ENCODE measurements around the gene AUH.
"Not testable (repeated sequence)": the region's sequence is repeated elsewhere in the genome, so short reads cannot be mapped to it uniquely, and the experiment has no call there.

AUH gene

GRCh38 chr9:91202736-91203283 lies 158.9 kb downstream of the AUH start:
- no peak for DNase-seq

DNA sequence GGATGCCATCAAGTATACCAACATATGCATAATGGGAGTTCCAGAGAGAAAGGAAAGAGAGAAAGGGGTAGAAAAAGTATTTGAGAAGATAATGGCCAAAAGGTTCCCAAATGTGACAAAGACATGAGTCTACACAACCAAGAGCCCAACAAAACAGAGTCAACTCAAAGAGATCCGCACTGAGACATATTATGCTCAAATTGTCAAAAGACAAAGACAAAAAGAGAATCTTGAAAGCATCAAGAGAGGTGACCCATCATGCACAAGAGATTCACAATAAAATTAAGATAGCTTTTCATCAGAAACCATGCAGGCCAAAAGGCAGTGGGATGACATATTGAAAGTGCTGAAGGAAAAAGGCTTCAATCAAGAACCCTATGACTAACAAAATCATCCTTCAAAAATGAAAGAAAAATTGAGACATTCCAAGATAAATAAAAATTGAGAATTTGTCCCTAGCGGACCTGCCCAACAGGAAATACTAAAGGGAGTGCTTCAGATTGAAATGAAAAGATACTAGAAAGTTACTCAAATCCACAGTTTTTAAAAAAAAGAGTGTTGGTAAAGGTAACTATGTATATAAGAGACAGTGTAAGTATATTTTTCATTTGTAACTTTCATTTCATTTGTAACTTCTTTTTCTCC lies 160.9 kb downstream of the AUH start:
- no peak for DNase-seq

GRCh38 chr9:91199739-91200497 lies 161.8 kb downstream of the AUH start:
- DNase-seq = no peak

DNA sequence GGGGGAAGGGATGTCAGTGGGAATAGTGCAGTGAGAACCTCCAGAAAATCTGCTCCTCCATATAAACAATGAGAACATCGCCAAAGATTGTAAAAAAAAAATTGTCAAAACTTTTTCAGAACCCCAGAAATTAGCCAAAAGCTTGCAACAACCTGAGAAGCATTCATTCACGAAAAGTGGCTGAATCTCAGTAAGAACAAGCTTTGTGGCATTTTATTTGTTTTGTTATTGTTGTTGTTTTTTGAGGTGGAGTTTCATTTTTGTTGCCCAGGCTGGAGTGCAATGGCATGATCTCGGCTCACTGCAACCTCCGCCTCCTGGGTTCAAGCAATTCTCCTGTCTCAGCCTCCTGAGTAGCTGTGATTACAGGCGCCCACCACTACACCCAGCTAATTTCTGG lies 162.8 kb downstream of the AUH start:
- DNase-seq = not testable (repeated sequence)

GRCh38 chr9:91198405-91198804 lies 163.3 kb downstream of the AUH start:
- no peak for DNase-seq

GRCh38 chr9:91197232-91198181 lies 164.2 kb downstream of the AUH start:
- no peak for DNase-seq

DNA sequence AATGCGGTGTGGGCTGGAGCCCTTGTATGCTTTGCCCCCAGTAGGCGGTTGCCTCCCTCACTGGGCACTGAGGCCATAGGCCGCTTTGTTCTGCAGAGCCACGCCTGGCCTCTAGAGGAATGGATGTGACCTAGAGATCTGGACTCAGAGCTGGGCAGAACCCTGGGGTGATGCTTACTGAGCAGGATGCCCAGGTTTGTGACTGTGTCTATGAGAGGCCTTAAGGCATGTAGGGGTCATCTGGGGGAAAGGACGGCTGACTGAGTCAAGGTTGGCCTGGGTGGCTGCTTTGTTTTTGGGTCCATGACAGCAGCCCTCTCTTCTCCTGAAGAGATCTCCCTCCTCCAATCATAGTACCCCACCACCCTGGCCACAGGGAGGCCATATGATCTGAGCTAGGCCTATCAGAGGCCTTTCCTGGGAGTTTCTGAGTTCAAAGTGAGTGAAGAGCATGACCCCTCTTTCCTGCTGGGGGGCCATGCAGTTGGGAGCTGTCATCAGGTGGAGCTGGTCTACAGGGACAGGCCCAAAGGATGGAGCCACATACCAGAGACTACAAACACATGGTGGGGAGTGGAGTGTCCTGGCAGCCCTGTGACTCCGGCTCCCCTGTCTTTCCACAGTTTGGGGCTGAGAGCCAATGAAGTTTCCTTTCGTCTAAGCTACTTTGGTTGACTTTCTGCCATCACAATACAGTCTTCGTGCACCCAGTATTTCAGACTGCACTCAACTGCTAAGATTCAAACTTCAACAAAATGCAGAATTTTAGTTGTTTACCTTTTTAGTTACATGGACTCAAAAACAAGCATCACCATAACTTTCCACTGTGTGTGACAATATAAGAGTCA lies 165.4 kb downstream of the AUH start:
- DNase-seq = no peak

DNA sequence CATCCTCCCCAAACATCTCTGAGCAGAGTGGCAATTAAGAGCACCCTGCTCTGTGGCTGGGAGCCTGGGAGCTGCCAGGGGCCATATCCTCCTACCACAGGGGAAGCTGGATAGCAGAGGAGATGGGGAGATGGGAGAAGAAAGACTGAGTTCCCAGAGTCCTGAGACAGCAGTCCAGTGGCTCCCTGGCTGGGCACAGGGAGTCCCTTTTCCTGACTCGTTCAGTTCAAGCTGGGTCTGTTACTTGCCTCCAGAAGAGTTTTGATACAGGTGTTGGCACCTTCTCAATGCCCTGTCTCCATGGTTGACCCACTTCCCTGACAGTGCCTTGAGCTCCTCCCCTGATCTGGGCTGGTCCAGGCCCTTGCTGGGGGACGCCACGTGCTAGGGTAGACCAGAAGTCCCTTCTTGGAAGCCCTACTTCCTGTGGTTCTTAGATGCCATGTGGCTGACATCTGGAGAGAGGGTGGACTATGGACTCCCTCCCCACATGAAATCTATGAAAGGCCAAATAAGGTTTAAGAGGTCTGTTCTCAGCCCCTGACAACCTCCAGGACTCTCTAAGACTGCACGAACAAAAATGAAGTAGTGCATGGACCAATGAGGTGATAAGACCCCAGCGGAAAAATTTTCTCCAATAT lies 166.2 kb downstream of the AUH start:
- DNase-seq = no peak

DNA sequence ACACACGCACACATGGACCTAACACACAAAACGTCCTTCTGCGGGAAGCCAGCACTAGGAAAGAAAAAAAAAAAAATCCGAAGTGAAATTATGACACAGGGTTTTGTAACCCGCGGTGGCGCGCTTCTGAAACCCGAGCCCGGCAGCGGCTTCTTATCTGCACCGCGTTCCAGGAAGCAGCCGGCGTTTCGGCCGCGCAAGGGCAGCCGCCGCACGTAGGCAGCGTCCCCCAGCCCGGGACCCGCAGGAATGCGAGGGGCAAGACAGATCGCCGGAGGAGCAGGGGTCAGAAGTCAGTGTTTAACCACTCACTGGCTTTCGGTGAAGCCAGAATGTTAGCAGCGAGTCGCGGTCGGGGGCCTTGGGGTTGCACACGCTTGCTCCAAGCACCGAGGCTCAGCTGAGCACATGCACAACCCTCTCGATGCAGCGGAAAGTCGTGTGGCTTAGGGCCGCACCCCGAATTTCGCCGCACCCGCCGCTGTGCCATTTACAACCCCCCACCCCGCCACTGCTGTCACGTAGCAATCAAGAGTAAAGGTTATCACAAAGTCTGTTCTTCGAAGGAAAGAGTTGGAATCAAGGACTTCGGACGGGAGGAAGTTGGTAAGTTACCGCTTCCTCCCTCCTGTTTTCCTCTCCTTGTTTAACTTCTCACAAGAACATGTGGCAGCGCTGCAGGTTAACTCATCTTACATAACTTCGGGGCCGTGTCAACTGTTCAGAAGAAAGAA lies 167.9 kb downstream of the AUH start:
- DNase-seq = peak; percentile 58

- peak; percentile 55 for DNase-seq
Measured at GRCh38 chr9:91193087-91193657, 168.5 kb downstream of the AUH start.

DNA sequence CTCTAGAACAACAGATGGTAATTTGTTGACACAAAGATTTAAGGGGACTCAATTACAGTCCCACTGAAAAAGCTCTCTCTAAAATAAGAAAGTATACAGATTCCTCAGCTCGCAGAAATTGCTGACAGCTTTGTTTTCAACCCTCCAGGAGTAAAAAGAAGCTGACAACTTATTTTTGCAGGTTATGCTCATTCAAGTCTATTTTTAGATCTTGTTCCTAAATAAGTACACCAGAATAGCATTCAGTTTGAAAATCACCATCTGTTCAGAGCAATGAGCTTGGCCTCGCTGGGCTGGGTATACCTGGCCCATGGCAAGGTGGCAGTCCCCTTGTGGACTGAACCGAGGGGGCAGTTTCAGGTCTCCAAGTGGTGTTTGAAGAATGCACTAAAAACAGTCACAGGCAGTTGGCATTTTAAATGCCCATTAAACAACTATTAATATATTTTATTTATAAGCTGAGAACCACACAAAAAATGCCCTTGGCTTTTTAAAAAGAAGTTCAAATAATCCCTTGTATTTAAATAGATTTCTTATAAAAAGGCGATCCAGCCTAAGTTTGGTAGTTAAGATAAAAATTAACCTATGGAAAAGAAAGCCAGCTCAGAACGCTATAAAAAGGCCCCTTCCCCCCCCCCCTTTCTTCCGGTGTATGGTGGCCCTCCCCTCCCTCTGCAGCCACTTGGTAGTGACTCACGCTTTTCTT lies 169.2 kb downstream of the AUH start:
- DNase-seq = no peak

GRCh38 chr9:91191411-91192380 lies 170.0 kb downstream of the AUH start:
- no peak for DNase-seq

- no peak for DNase-seq
Measured at GRCh38 chr9:91190062-91190461, 171.7 kb downstream of the AUH start.

DNA sequence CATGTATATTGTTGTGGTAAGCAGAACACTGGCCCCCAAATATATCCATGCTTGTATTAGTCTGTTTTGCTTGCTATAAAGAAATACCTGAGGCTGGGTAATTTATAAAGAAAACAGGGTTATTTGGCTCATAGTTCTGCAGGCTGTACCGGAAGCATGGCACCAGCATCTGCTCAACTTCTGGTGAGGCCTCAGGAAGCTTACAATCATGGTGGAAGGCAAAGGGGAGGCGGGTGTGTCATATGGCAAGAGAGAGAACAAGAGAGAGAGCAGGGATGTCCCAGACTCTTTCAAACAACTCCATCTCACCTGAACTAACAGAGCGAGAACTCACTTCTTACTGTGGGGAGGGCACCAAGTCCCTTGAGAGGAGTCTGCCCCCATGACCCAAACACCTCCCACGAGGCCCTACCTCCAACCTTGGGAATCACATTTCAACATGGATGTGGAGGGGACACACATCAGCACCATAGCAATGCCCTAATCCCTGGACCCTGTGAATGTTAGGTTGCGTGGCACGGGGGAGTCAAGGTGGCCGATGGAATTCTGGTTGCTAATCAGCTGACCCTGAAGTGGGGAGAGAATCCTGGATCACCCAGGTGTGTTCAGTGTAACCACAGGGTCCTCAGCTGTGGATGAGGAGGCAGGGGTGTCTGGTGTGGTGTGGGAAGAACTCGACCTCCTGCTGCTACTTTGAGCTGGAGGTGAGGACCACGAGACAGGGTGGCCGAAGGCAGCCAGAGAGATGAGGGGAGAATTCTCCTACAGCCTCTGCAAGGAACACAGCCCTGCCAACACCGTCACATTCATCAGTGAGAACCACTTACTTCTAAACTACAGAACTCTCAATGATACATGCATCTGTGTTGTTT lies 172.8 kb downstream of the AUH start:
- DNase-seq = no peak

GRCh38 chr9:91187965-91188344 lies 173.8 kb downstream of the AUH start:
- no peak for DNase-seq

DNA sequence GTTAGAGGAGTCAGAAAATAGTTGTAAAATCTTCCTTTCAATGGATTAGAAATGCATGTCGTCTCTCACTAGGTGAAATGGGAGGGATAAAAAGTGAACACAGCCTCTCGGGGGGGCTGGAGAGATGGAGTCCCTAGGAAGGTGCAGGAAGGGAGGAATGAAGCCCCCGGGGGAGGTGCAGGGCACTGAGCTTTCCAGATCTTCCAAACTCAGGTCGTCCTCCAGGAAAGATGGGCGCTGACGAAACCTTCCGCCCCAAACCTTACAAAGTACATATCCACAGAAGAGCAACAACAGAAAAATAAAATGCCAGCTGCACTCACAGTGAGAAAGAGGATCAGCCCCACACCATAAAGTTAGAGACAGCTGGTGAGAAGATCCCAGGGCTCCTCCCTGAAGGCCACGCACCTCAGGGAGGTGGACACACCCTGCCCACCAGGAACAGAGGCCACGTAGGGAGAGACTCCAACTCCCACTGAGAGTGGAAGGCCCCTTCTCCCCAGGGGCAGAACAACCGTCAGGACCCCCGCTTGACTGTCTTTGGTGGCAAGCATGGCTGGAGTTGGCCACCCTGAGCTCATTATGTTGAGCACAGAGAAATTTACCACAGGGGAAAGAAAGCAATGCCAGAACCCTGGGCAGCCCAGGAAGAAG lies 174.3 kb downstream of the AUH start:
- no peak for DNase-seq

DNA sequence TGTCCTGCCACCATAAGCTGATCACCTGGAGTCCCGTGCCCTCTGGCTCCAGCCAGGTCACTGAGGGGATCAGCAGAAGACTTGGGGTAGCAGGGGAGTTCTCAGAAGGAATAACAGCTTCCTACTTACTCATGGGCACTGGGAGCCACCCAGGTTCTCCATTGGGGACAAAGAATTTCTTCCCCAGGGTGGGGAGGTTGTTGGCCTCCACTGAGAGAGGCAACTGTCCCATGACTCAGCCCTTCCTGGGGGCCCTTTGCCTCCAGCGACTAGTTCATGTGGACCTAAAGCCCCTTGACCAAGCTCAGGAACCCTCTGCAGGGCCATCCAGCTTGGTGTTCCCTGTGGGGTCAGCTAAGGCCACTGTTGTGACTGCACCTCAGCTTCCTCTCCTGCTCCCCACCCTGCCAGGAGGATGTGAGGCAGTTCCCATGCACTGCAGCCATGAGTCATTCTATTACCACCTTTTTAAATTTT lies 175.0 kb downstream of the AUH start:
- DNase-seq = no peak

Measured in CD4-positive, alpha-beta T cell treated with Interleukin-17A for 1 hour (primary cell).